Activated CD8-positive, alpha-beta memory T cell treated with anti-CD3 and anti-CD28 coated beads, Interleukin-2, amount 10 ng/mL, durations not matched to agents 7 days and 5 days (primary cell): ENCODE measurements around the gene PCGF3. TPM values are rescaled to one million over a fixed set of nuclear protein-coding genes. Genes with fewer than 3 reads are reported as not detected.
"Not testable (repeated sequence)": the region's sequence is repeated elsewhere in the genome, so short reads cannot be mapped to it uniquely, and the experiment has no call there.

Source experiments
- ATAC-seq: fragments of 150-1000 bp; cut with Tn5 transposase; one replicate; pipeline ENCODE4 v1.10.0; 2021; ENCODE audit warnings: moderate library complexity
- CTCF ChIA-PET: fragments of 350-600 bp; sonication (Branson Sonifier 250); formaldehyde crosslinking; loops from one replicate; lab custom pipeline; 2021; ENCODE audit warnings: antibody characterized with exemption; lab: Charles Lee
- DNase-seq: peaks from one replicate; pipeline ENCODE4 v3.0.0-alpha.2; 2020
- H3K27ac Mint-ChIP-seq: one replicate; pipeline ENCODE4 v1.8.0; 2021; ENCODE audit warnings: mild to moderate bottlenecking, mixed read lengths
- H3K27me3 Mint-ChIP-seq: one replicate; pipeline ENCODE4 v1.8.0; 2021; ENCODE audit warnings: mixed read lengths
- H3K36me3 Mint-ChIP-seq: one replicate; pipeline ENCODE4 v1.8.0; 2021; ENCODE audit warnings: mild to moderate bottlenecking, mixed read lengths
- H3K4me1 Mint-ChIP-seq: one replicate; pipeline ENCODE4 v1.8.0; 2021; ENCODE audit warnings: mixed read lengths
- H3K4me3 Mint-ChIP-seq: one replicate; pipeline ENCODE4 v1.8.0; 2021; ENCODE audit warnings: mild to moderate bottlenecking, moderate library complexity, mixed read lengths
- H3K9me3 Mint-ChIP-seq: one replicate; pipeline ENCODE4 v1.8.0; 2022; ENCODE audit warnings: low read depth, mixed read lengths
- total RNA-seq, 2 experiments: library from RNA; stranded (reverse); gene quantifications; one replicate each; pipeline ENCODE4 v1.2.3, GENCODE V29; 2021

The PCGF3 gene
- total RNA-seq, 2 experiments from 2014 or later = 38.9 to 49.0 TPM

GRCh38 chr4:731954-732353 is 26.3 kb downstream of the PCGF3 start:
- H3K4me1 Mint-ChIP-seq, H3K4me3 Mint-ChIP-seq, H3K27me3 Mint-ChIP-seq, ATAC-seq, H3K9me3 Mint-ChIP-seq, H3K27ac Mint-ChIP-seq, DNase-seq: not testable (repeated sequence)
- H3K36me3 Mint-ChIP-seq = peaks cover 23% of the 10 kb centered on the region
- CTCF ChIA-PET = interaction anchor here (0.9 to 1.3 kb wide), 2 partner anchors 10 to 11 kb away, joined by 3 to 4 read pairs; no protein-coding TSS in a partner anchor

- DNase-seq (no peak), ATAC-seq (no peak)
- Mint-ChIP-seq H3K27me3 (no peaks in the 10 kb centered on the region), H3K27ac (no peak overlapping the region), H3K9me3 (no peaks in the 10 kb centered on the region), H3K4me3 (no peak overlapping the region), H3K4me1 (no peaks in the 10 kb centered on the region), H3K36me3 (peaks cover 24% of the 10 kb centered on the region)
- CTCF ChIA-PET = interaction anchor here (0.9 to 1.3 kb wide), 2 partner anchors 9 to 10 kb away, joined by 3 to 4 read pairs; no protein-coding TSS in a partner anchor
Observed at GRCh38 chr4:732486-732885, 26.9 kb downstream of the PCGF3 start.

GRCh38 chr4:732911-733630 is 27.4 kb downstream of the PCGF3 start:
- Mint-ChIP-seq H3K27ac (no peak overlapping the region), H3K36me3 (peaks cover 26% of the 10 kb centered on the region), H3K4me1 (no peaks in the 10 kb centered on the region), H3K27me3 (no peaks in the 10 kb centered on the region), H3K4me3 (no peak overlapping the region), H3K9me3 (no peaks in the 10 kb centered on the region)
- DNase-seq (no peak), ATAC-seq (no peak)
- CTCF ChIA-PET = interaction anchor here (0.9 to 1.3 kb wide), 2 partner anchors 9 to 10 kb away, joined by 3 to 4 read pairs; no protein-coding TSS in a partner anchor

- Mint-ChIP-seq H3K36me3 (peaks cover 26% of the 10 kb centered on the region), H3K4me3 (no peak overlapping the region), H3K27me3 (no peaks in the 10 kb centered on the region), H3K4me1 (no peaks in the 10 kb centered on the region), H3K9me3 (no peaks in the 10 kb centered on the region), H3K27ac (no peak overlapping the region)
- CTCF ChIA-PET = no interaction called here
- DNase-seq (no peak), ATAC-seq (no peak)
Observed at GRCh38 chr4:733631-733980, 28.0 kb downstream of the PCGF3 start.

- no peak for DNase-seq
- H3K36me3 Mint-ChIP-seq = peaks cover 26% of the 10 kb centered on the region
- H3K4me1 Mint-ChIP-seq = no peaks in the 10 kb centered on the region
- CTCF ChIA-PET = no interaction called here
- H3K9me3 Mint-ChIP-seq = no peaks in the 10 kb centered on the region
- H3K27ac Mint-ChIP-seq = no peak overlapping the region
- H3K27me3 Mint-ChIP-seq = no peaks in the 10 kb centered on the region
- no peak for ATAC-seq
- no peak overlapping the region for H3K4me3 Mint-ChIP-seq
Observed at GRCh38 chr4:734075-734474, 28.4 kb downstream of the PCGF3 start.

- Mint-ChIP-seq H3K27ac (no peak overlapping the region), H3K4me3 (no peak overlapping the region), H3K9me3 (no peaks in the 10 kb centered on the region), H3K27me3 (no peaks in the 10 kb centered on the region), H3K36me3 (peaks cover 25% of the 10 kb centered on the region), H3K4me1 (no peaks in the 10 kb centered on the region)
- DNase-seq = no peak
- CTCF ChIA-PET = no interaction called here
- ATAC-seq = no peak
Observed at GRCh38 chr4:734951-735350, 29.3 kb downstream of the PCGF3 start.

GRCh38 chr4:735583-735982 is 30.0 kb downstream of the PCGF3 start:
- H3K27me3 Mint-ChIP-seq = no peaks in the 10 kb centered on the region
- H3K9me3 Mint-ChIP-seq = no peaks in the 10 kb centered on the region
- no peak overlapping the region for H3K4me3 Mint-ChIP-seq
- H3K36me3 Mint-ChIP-seq = peaks cover 21% of the 10 kb centered on the region
- no peak overlapping the region for H3K27ac Mint-ChIP-seq
- DNase-seq = no peak
- CTCF ChIA-PET = no interaction called here
- no peaks in the 10 kb centered on the region for H3K4me1 Mint-ChIP-seq
- ATAC-seq = no peak

- H3K4me3 Mint-ChIP-seq, H3K27ac Mint-ChIP-seq, CTCF ChIA-PET, H3K9me3 Mint-ChIP-seq, DNase-seq, ATAC-seq, H3K4me1 Mint-ChIP-seq, H3K27me3 Mint-ChIP-seq: not testable (repeated sequence)
- H3K36me3 Mint-ChIP-seq = peaks cover 16% of the 10 kb centered on the region
Observed at GRCh38 chr4:736561-736960, 30.9 kb downstream of the PCGF3 start.

- no peak overlapping the region for H3K4me3 Mint-ChIP-seq
- H3K36me3 Mint-ChIP-seq = peaks cover 13% of the 10 kb centered on the region
- DNase-seq = no peak
Observed at GRCh38 chr4:738781-739280, 33.2 kb downstream of the PCGF3 start.

GRCh38 chr4:739569-739968 is 33.9 kb downstream of the PCGF3 start:
- no peaks in the 10 kb centered on the region for H3K4me1 Mint-ChIP-seq
- no peaks in the 10 kb centered on the region for H3K9me3 Mint-ChIP-seq
- H3K36me3 Mint-ChIP-seq = peaks cover 11% of the 10 kb centered on the region
- ATAC-seq = no peak
- no peak overlapping the region for H3K4me3 Mint-ChIP-seq
- no peak for DNase-seq
- H3K27ac Mint-ChIP-seq = no peak overlapping the region
- CTCF ChIA-PET = interaction anchor here (0.9 kb wide), 1 partner anchor 248 kb away, joined by 3 read pairs; no protein-coding TSS in a partner anchor
- H3K27me3 Mint-ChIP-seq = no peaks in the 10 kb centered on the region

More at GRCh38 chr4:738781-739280, 33.2 kb downstream of the PCGF3 start:
- H3K27me3 Mint-ChIP-seq = no peaks in the 10 kb centered on the region
- CTCF ChIA-PET = interaction anchor here (0.7 to 1.3 kb wide), 2 partner anchors 248 to 333 kb away, joined by 3 read pairs; partner anchors contain the start of gene IDUA
- ATAC-seq = no peak
- H3K4me1 Mint-ChIP-seq = no peaks in the 10 kb centered on the region
- H3K27ac Mint-ChIP-seq = no peak overlapping the region
- no peaks in the 10 kb centered on the region for H3K9me3 Mint-ChIP-seq

GRCh38 chr4:740011-740410 is 34.4 kb downstream of the PCGF3 start:
- no peak overlapping the region for H3K27ac Mint-ChIP-seq
- no peak for DNase-seq
- H3K27me3 Mint-ChIP-seq = no peaks in the 10 kb centered on the region
- CTCF ChIA-PET = interaction anchor here (0.9 to 1.0 kb wide), 2 partner anchors 116 to 247 kb away, joined by 3 read pairs; no protein-coding TSS in a partner anchor
- H3K4me1 Mint-ChIP-seq = no peaks in the 10 kb centered on the region
- H3K4me3 Mint-ChIP-seq = no peak overlapping the region
- ATAC-seq = no peak
- peaks cover 8% of the 10 kb centered on the region for H3K36me3 Mint-ChIP-seq
- H3K9me3 Mint-ChIP-seq = no peaks in the 10 kb centered on the region

- peaks cover 6% of the 10 kb centered on the region for H3K36me3 Mint-ChIP-seq
- no peak overlapping the region for H3K27ac Mint-ChIP-seq
- DNase-seq (no peak), ATAC-seq (no peak)
- H3K4me3 Mint-ChIP-seq = no peak overlapping the region
- no peaks in the 10 kb centered on the region for H3K4me1 Mint-ChIP-seq
- no peaks in the 10 kb centered on the region for H3K9me3 Mint-ChIP-seq
- CTCF ChIA-PET = interaction anchor here (1.0 to 2.7 kb wide), 5 partner anchors 8 to 116 kb away, joined by 3 to 12 read pairs (median 3); no protein-coding TSS in a partner anchor
- no peaks in the 10 kb centered on the region for H3K27me3 Mint-ChIP-seq
Observed at GRCh38 chr4:740656-741282, 35.1 kb downstream of the PCGF3 start.

- CTCF ChIA-PET = interaction anchor here (0.6 to 2.7 kb wide), 32 partner anchors 10 to 498 kb away, joined by 3 to 34 read pairs (median 4); partner anchors contain the start of genes ATP5ME, GAK, IDUA and MYL5
- Mint-ChIP-seq H3K9me3 (no peaks in the 10 kb centered on the region), H3K4me3 (no peak overlapping the region), H3K4me1 (no peaks in the 10 kb centered on the region), H3K27ac (no peak overlapping the region), H3K27me3 (no peaks in the 10 kb centered on the region), H3K36me3 (peaks cover 6% of the 10 kb centered on the region)
- no peak for ATAC-seq
- no peak for DNase-seq
Observed at GRCh38 chr4:742096-742741, 36.6 kb downstream of the PCGF3 start.
